HepG2 (cell line): ENCODE measurements around the gene HID1. TPM values are rescaled to one million over a fixed set of nuclear protein-coding genes. Genes with fewer than 3 reads are reported as not detected.

ENCODE experiments used
- EP300 ChIP-seq, 3 experiments: sonication (generic) in 1 of 3; formaldehyde crosslinking in 1 of 3; IDR thresholded peaks; 2 replicates each; pipeline versions ENCODE4 v1.5.1 to v1.6.1; 2011 to 2020; ENCODE audit warnings: low read depth in 2 of 3, low read length in 2 of 3, borderline replicate concordance in 1 of 3, improper control_type of control experiment in 1 of 3, mild to moderate bottlenecking in 1 of 3, missing genetic modification reagents in 1 of 3, moderate library complexity in 1 of 3
- HNRNPUL1 ChIP-seq: fragments of 200-400 bp; formaldehyde crosslinking; IDR thresholded peaks from 2 replicates; pipeline ENCODE4 v1.6.1; 2017; ENCODE audit warnings: low read depth, mild to moderate bottlenecking, low read length, moderate library complexity
- RORA ChIP-seq: sonication (generic); formaldehyde crosslinking; IDR thresholded peaks from 2 replicates; pipeline ENCODE4 v1.5.0; 2020; ENCODE audit warnings: mild to moderate bottlenecking, missing genetic modification reagents, moderate library complexity
- polyA plus RNA-seq, 8 experiments: library from polyadenylated mRNA; depleted of rRNA in 3 of 8; stranded (reverse) in 7 of 8; unstranded in 1 of 8; fragments of >200 nt; fragmentation: Illumina TruSeq in 4 of 8; extraction: Trizol in 4 of 8; gene quantifications; 2 replicates each; pipeline versions ENCODE4 v1.2.1 to v1.2.3, GENCODE V29; 2011 to 2016; ENCODE audit warnings: low read depth in 4 of 8, missing spikeins in 1 of 8, mixed read lengths in 1 of 8; ENCODE audit not compliant: insufficient read depth in 1 of 8
- total RNA-seq, 5 experiments: library from RNA; depleted of rRNA; stranded (reverse); fragments of >200 nt; fragmentation: Illumina TruSeq; extraction: Trizol; gene quantifications; 2 replicates each; pipeline ENCODE4 v1.2.3, GENCODE V29; 2016; ENCODE audit warnings: low read depth in 1 of 5
- TF ChIP-seq, protein P1 (sequence below): sonication (generic); formaldehyde crosslinking; IDR thresholded peaks from 2 replicates; pipeline ENCODE4 v1.4.0; 2020; ENCODE audit warnings: missing genetic modification reagents, borderline replicate concordance
- TF ChIP-seq, protein P2 (sequence below): sonication (generic); formaldehyde crosslinking; IDR thresholded peaks from 2 replicates; pipeline ENCODE4 v1.5.0; 2020; ENCODE audit warnings: mild to moderate bottlenecking, missing genetic modification reagents, borderline replicate concordance
- TF ChIP-seq, protein P3 (sequence below): sonication (generic); formaldehyde crosslinking; IDR thresholded peaks from 2 replicates; pipeline ENCODE4 v1.4.0; 2020; ENCODE audit warnings: missing genetic modification reagents
- TF ChIP-seq, protein P4 (sequence below): sonication (generic); formaldehyde crosslinking; IDR thresholded peaks from 2 replicates; pipeline ENCODE4 v1.4.0; 2020; ENCODE audit warnings: missing genetic modification reagents

The HID1 gene
- total and polyA plus RNA-seq, 2 of the 13 experiments (the other 11 are each of a cell fraction or from before 2014, with no cell fraction given): 2.1 to 10.6 TPM

DNA sequence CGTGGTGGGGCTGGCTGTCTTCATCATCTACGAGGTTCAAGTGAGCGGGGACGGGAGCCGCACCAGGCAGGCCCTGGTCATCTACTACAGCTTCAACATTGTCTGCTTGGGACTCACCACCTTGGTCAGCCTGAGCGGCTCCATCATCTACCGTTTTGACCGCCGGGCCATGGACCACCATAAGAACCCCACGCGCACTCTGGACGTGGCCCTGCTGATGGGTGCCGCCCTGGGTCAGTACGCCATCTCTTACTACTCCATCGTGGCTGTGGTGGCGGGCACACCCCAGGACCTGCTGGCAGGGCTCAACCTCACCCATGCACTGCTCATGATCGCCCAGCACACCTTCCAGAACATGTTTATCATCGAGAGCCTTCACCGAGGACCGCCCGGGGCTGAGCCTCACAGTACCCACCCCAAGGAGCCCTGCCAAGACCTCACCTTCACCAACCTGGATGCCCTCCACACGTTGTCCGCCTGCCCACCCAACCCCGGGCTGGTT lies 42.0 kb downstream of the HID1 start (continued):
- TF ChIP-seq, protein P1, sequence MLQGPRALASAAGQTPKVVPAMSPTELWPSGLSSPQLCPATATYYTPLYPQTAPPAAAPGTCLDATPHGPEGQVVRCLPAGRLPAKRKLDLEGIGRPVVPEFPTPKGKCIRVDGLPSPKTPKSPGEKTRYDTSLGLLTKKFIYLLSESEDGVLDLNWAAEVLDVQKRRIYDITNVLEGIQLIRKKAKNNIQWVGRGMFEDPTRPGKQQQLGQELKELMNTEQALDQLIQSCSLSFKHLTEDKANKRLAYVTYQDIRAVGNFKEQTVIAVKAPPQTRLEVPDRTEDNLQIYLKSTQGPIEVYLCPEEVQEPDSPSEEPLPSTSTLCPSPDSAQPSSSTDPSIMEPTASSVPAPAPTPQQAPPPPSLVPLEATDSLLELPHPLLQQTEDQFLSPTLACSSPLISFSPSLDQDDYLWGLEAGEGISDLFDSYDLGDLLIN (CRISPR knock-in tag): no peak
- TF ChIP-seq EP300 (IDR thresholded peaks at IDR 0.05; ENCODE audit: low read depth in 2 of 2, low read length in 2 of 2): no peak
- no peak for TF ChIP-seq EP300 (CRISPR knock-in tag; IDR thresholded peaks at IDR 0.05; ENCODE audit: borderline replicate concordance)
- TF ChIP-seq RORA: no peak
- TF ChIP-seq, protein P2, sequence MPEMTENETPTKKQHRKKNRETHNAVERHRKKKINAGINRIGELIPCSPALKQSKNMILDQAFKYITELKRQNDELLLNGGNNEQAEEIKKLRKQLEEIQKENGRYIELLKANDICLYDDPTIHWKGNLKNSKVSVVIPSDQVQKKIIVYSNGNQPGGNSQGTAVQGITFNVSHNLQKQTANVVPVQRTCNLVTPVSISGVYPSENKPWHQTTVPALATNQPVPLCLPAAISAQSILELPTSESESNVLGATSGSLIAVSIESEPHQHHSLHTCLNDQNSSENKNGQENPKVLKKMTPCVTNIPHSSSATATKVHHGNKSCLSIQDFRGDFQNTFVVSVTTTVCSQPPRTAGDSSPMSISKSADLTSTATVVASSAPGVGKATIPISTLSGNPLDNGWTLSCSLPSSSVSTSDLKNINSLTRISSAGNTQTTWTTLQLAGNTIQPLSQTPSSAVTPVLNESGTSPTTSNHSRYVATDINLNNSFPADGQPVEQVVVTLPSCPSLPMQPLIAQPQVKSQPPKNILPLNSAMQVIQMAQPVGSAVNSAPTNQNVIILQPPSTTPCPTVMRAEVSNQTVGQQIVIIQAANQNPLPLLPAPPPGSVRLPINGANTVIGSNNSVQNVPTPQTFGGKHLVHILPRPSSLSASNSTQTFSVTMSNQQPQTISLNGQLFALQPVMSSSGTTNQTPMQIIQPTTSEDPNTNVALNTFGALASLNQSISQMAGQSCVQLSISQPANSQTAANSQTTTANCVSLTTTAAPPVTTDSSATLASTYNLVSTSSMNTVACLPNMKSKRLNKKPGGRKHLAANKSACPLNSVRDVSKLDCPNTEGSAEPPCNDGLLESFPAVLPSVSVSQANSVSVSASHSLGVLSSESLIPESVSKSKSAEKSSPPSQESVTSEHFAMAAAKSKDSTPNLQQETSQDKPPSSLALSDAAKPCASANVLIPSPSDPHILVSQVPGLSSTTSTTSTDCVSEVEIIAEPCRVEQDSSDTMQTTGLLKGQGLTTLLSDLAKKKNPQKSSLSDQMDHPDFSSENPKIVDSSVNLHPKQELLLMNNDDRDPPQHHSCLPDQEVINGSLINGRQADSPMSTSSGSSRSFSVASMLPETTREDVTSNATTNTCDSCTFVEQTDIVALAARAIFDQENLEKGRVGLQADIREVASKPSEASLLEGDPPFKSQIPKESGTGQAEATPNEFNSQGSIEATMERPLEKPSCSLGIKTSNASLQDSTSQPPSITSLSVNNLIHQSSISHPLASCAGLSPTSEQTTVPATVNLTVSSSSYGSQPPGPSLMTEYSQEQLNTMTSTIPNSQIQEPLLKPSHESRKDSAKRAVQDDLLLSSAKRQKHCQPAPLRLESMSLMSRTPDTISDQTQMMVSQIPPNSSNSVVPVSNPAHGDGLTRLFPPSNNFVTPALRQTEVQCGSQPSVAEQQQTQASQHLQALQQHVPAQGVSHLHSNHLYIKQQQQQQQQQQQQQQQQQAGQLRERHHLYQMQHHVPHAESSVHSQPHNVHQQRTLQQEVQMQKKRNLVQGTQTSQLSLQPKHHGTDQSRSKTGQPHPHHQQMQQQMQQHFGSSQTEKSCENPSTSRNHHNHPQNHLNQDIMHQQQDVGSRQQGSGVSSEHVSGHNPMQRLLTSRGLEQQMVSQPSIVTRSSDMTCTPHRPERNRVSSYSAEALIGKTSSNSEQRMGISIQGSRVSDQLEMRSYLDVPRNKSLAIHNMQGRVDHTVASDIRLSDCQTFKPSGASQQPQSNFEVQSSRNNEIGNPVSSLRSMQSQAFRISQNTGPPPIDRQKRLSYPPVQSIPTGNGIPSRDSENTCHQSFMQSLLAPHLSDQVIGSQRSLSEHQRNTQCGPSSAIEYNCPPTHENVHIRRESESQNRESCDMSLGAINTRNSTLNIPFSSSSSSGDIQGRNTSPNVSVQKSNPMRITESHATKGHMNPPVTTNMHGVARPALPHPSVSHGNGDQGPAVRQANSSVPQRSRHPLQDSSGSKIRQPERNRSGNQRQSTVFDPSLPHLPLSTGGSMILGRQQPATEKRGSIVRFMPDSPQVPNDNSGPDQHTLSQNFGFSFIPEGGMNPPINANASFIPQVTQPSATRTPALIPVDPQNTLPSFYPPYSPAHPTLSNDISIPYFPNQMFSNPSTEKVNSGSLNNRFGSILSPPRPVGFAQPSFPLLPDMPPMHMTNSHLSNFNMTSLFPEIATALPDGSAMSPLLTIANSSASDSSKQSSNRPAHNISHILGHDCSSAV (CRISPR knock-in tag): no peak
- TF ChIP-seq, protein P3, sequence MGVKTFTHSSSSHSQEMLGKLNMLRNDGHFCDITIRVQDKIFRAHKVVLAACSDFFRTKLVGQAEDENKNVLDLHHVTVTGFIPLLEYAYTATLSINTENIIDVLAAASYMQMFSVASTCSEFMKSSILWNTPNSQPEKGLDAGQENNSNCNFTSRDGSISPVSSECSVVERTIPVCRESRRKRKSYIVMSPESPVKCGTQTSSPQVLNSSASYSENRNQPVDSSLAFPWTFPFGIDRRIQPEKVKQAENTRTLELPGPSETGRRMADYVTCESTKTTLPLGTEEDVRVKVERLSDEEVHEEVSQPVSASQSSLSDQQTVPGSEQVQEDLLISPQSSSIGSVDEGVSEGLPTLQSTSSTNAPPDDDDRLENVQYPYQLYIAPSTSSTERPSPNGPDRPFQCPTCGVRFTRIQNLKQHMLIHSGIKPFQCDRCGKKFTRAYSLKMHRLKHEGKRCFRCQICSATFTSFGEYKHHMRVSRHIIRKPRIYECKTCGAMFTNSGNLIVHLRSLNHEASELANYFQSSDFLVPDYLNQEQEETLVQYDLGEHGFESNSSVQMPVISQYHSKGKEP (CRISPR knock-in tag): no peak
- TF ChIP-seq HNRNPUL1: no peak
- TF ChIP-seq, protein P4, sequence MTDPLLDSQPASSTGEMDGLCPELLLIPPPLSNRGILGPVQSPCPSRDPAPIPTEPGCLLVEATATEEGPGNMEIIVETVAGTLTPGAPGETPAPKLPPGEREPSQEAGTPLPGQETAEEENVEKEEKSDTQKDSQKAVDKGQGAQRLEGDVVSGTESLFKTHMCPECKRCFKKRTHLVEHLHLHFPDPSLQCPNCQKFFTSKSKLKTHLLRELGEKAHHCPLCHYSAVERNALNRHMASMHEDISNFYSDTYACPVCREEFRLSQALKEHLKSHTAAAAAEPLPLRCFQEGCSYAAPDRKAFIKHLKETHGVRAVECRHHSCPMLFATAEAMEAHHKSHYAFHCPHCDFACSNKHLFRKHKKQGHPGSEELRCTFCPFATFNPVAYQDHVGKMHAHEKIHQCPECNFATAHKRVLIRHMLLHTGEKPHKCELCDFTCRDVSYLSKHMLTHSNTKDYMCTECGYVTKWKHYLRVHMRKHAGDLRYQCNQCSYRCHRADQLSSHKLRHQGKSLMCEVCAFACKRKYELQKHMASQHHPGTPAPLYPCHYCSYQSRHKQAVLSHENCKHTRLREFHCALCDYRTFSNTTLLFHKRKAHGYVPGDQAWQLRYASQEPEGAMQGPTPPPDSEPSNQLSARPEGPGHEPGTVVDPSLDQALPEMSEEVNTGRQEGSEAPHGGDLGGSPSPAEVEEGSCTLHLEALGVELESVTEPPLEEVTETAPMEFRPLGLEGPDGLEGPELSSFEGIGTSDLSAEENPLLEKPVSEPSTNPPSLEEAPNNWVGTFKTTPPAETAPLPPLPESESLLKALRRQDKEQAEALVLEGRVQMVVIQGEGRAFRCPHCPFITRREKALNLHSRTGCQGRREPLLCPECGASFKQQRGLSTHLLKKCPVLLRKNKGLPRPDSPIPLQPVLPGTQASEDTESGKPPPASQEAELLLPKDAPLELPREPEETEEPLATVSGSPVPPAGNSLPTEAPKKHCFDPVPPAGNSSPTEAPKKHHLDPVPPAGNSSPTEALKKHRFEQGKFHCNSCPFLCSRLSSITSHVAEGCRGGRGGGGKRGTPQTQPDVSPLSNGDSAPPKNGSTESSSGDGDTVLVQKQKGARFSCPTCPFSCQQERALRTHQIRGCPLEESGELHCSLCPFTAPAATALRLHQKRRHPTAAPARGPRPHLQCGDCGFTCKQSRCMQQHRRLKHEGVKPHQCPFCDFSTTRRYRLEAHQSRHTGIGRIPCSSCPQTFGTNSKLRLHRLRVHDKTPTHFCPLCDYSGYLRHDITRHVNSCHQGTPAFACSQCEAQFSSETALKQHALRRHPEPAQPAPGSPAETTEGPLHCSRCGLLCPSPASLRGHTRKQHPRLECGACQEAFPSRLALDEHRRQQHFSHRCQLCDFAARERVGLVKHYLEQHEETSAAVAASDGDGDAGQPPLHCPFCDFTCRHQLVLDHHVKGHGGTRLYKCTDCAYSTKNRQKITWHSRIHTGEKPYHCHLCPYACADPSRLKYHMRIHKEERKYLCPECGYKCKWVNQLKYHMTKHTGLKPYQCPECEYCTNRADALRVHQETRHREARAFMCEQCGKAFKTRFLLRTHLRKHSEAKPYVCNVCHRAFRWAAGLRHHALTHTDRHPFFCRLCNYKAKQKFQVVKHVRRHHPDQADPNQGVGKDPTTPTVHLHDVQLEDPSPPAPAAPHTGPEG (CRISPR knock-in tag): no peak
- TF ChIP-seq, all 625 proteins: peak for 0
